WTC11 (cell line): ENCODE data around the gene CLMN.

Experiments
- CREB1 ChIP-seq: sonication (generic); formaldehyde crosslinking; IDR thresholded peaks from 2 replicates; pipeline ENCODE4 v1.8.0; 2023; ENCODE audit warnings: mild to moderate bottlenecking, missing genetic modification reagents
- PRRX2 ChIP-seq: fragments of 250-450 bp; sonication (Bioruptor Pico); IDR thresholded peaks from 2 replicates; pipeline ENCODE4 v1.8.0; 2021; ENCODE audit warnings: mild to moderate bottlenecking
- TF ChIP-seq, protein P1 (sequence below): fragments of 250-450 bp; sonication (Bioruptor Pico); conservative IDR thresholded peaks from 2 replicates; pipeline ENCODE4 v1.9.0; 2021; ENCODE audit warnings: mild to moderate bottlenecking
- TF ChIP-seq, protein P2 (sequence below): fragments of 200-600 bp; IDR thresholded peaks from 2 replicates; pipeline ENCODE4 v1.8.0; 2022; ENCODE audit warnings: antibody characterized with exemption

DNA sequence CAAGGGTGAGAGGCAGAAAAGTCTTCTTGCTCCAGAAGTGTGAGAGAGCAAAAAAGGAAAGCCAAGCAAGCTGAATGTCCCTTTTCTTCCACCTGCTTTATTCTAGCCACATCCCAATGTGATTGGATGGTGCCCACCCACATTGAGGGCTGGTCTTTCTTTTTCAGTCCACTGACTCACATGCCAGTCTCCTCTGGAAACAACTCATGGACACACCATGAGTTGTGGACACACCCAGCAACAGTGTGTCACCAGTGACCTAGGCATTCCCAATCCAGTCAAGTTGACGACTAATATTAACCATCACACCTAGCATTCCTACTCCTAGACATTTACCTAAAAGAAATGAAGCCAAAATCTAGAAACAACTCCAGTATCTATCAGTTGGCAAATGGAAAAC, 155.2 kb downstream of the CLMN start:
- TF ChIP-seq, protein P1, sequence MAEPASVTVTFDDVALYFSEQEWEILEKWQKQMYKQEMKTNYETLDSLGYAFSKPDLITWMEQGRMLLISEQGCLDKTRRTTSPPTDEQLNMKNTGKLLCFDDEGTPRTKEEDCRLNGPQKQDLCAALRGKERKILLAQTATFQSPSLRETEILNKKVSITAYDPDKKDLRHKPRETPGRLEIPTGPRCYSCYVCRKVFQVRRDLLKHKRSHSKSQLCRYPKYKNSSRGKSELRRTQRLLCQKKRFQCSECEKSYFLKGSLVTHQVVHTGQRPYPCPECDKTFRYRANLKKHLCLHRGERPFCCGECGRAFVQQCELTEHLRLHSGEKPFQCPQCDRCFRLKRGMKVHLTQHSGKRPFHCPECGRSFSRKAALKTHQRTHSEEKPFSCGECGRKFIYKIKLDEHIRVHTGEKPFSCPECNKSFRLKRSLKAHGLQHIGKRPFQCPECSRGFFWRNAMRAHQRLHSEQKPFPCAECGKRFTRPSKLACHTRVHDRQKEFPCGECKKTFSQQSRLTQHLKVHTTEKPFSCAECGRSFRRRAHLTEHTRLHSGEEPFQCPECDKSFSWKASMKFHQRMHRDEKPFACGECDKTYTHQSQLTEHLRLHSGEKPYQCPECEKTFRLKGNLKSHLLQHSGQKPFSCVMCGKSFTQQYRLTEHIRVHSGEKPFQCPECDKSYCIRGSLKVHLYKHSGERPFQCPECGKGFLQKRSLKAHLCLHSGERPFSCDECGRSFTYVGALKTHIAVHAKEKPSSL (CRISPR knock-in tag), result no peak
- no peak for TF ChIP-seq PRRX2
- TF ChIP-seq, protein P2, sequence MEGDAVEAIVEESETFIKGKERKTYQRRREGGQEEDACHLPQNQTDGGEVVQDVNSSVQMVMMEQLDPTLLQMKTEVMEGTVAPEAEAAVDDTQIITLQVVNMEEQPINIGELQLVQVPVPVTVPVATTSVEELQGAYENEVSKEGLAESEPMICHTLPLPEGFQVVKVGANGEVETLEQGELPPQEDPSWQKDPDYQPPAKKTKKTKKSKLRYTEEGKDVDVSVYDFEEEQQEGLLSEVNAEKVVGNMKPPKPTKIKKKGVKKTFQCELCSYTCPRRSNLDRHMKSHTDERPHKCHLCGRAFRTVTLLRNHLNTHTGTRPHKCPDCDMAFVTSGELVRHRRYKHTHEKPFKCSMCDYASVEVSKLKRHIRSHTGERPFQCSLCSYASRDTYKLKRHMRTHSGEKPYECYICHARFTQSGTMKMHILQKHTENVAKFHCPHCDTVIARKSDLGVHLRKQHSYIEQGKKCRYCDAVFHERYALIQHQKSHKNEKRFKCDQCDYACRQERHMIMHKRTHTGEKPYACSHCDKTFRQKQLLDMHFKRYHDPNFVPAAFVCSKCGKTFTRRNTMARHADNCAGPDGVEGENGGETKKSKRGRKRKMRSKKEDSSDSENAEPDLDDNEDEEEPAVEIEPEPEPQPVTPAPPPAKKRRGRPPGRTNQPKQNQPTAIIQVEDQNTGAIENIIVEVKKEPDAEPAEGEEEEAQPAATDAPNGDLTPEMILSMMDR, result no peak
- no peak for TF ChIP-seq CREB1
